Activated CD8-positive, alpha-beta memory T cell treated with anti-CD3 and anti-CD28 coated beads, Interleukin-2, amount 50 U/mL, for 24 hours (primary cell): Measurements from ENCODE around the gene VPS37C.
A peak's percentile ranks its signal among the peaks of the same experiment; 100 is the strongest.

ENCODE experiments used
- DNase-seq: peaks from one replicate; pipeline ENCODE4 v3.0.0-alpha.2; 2020; ENCODE audit errors: extremely low read depth

VPS37C gene

DNA sequence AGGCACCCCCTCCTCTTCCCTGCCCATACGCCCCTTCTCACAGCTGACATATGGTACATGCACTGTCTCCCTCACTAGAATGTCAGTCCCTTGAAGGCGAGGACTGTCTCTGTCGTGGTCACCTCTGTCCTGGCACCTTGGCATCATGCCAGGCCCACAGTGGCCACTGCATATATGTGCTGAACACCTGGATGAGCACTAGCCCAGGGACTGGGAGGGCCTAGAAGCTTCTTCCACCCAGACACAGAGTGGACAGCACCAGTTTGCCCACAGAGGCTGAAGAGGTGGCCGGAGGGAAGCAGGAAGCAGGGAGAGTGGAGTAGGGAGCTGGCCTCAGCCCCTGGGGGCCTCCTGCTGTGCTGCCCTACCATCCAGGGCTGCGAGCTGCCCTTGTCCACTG, 28.6 kb downstream of the VPS37C start:
- DNase-seq = no peak

DNA sequence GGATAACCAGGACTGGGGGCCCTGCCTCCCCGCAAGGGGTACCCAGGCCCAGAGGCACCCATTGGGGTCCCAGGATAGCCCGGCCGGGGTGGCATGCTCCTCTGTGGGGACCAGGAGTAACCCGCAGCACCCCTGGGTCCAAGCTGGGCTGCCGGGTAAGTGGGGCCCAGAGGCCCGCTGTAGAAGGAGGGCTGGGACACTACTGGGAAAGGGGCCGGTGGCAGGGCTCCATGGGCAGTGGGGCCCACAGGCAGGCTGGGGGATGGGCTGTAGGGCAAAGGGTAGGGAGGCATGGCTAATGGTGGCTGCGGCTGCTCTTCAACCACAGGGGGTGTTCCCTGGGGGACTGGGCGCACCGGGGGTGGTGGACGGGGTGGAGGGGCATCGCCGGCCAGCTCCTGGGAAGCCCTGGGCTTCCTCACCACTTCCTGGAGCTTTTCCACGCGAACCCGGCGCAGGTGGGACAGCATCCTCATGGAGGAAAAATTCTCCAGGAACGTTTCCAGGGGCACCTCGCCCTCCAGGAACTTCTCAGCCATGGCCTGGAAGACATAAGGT, 29.1 kb downstream of the VPS37C start:
- no peak for DNase-seq

DNA sequence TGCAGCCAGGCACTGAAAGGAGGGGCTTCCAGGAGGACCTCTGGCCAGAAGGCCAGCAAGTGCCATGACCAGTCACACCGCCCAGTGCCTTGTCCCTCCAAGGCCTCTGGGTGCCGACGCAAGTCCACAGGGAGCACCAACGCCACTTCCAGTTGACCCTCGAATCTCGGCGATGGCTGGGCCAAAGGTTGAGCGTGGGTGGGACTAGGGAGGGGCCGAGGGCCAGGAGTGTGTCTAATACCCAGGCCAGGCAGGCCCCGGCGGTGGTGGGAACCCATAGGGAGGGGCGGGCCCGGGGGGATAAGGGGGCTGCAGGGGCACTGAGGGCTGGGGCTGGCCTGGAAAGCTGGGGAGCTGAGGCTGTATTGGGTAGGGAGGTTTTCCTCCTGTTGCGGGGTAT, 29.6 kb downstream of the VPS37C start:
- DNase-seq = no peak

DNA sequence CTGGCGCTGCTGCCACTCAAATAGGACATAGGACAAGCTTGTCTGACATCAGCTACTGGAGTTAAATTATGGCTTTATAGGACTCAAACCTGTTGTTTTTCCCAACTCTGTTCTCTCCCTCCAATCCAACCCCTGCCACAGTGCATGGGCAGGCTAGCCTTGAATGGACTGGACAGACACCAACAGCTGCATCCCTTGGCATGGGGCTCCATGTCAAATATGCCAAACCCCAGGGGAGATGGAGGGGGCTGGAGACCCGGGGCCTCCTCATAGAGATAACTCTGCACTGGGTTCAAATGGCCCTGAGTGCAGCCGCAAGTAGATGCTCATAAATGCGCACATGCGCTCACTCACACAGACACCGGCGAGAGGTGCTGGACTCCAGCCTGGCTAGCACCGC, 30.0 kb downstream of the VPS37C start:
- DNase-seq = no peak

DNA sequence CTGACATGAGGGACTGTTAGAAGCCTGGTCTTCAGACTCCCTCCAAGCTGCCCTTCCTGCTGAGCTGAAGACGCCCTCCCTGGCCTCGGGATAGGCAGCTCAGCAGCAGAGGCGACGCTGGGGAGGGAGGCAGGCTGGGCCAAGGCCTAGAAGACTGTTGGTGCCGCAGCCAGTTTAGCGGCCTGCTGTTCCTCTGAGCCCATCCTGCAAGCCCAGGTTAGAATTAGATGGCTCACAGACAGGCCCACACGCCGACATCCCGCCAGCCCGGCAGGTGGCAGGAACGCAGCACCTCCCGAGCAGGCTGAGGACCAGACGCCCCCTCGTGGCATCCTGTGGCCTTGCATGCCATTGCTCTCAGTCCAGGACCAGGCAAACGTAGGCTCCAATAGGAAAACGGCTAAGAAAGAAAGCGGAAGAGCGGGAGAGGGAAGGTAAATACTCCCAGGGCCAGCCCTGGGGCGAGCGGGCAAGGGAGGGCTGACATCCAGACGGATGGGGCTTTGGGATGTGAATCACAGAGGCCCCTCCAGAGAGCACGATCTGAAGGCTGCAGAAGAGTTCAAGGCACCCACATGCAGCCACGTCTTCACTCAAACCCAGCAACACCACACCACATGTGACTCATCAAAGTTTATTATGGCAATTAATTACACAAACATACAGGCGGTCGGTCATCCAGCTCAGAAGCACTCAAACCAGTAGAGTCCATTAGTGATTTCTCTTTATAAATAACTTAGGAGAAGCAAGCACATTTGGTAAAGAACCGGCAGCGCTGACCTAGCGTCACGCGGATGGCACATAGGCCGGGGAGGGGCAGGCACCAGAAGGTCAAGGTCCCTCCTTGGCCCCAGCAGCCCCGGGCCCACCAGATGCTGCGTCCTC, 31.3 kb downstream of the VPS37C start:
- peak; percentile 76 for DNase-seq

DNA sequence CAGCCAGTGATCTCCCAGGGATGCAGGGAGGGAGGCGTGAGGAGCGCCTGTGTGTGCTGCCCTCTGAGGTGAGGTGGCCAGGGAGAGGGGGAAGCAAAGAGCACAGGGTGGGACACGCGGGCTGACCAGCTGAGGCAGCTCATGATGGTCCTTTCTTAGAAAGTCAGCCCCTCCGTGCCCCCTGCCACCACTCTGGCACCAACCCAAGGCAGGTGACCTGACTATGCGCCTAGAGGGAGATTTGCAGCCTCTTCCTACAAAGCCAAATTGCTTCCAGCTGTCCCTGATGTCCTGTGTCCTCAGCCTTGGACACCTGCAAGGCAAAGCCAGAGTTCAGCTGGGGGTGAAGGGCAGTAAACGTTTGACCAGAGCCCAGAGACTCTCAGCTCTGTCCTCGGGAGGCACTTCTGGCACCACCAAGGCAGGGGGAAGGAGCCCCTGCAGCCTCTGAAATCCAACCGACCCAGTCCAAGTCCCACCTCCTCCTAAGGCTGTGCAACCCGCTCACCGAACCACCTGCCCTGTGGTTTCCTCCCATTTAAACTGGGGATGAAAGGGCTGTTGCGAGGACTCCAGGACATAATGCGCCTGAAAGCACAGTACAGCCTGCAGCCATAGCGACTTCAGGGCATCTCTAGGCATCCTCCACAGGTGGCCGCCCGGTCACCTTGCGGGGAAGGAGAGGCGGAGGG, 32.1 kb downstream of the VPS37C start:
- no peak for DNase-seq

DNA sequence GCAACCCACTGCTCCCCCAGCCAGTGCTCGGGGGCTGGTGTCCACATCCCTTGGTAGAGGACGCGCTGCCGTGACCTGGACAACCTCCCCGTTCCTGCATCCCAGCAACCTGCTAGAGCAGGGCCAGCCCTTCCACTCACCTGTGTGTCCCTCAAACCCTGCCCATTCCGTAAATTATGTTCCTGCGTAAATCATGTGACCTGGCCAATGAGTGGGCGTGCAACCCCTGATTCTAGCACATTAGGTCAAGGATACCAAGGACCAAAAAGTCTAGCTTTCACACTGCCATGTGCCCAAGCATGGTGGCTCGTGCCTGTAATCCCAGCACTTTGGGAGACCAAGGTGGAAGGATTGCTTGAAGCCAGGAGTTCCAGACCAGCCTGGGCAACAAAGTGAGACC, 33.2 kb downstream of the VPS37C start:
- DNase-seq = no peak

DNA sequence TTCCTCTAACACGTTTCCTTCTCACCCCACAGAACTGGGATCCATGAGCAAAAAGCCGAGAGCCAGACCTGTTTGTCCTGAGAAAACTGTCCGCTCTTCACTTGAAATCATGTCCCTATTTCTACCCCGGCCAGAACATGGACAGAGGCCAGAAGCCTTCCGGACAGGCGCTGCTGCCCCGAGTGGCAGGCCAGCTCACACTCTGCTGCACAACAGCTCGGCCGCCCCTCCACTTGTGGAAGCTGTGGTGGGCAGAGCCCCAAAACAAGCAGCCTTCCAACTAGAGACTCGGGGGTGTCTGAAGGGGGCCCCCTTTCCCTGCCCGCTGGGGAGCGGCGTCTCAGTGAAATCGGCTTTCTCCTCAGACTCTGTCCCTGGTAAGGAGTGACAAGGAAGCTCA, 35.0 kb downstream of the VPS37C start:
- no peak for DNase-seq

DNA sequence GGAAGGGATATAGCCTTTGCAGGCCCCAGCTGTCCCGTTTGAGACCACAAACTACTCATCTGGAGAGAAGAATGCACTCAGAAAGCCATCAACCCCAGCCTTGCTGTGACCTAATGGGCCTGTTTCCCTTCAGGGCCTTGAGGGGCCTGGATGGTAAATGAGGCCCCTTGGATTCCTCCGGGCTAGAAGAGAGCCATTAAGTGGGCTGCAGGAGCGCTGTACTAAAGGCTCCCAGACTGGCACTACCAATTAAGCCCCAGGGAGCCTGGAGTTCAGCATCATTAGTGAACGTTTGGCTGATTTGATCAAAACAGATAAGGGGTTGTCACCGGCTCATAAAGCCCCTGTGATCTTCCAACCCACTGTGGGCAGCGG, 35.9 kb downstream of the VPS37C start:
- DNase-seq = no peak

DNA sequence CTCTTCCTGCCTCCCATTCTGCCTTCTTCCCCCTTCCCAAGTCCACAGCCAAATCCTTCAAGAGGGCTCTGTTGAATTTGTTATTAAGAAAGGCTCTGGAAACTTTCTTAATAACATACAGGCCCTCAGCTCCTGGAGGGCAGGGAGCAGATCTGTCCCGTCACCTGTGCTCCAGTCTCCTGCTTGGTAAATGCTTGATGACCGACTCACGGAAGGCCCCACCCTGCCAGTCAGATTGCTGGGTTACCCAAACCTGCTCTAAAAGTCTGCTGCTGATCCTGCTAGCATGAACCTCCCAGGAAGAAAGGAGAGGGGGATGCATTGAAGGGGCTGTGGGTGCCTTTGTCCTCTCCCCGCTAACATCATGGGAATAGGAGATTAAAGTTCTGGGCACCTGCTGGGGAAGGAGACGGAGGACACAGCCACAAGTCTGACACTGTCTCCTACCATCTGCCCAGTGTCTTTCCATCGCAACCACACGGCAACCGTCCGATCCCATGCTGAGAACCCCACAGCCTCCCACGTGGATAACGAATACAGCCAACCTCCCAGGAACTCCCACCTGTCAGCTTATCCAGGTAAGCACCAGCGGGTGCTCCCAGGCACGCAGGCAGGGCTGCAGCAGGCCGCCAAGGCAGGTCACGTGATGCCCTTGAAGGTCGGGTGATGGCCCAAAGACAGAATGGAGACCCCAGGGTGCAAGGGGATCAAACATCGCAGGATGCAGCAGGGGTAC, 36.5 kb downstream of the VPS37C start:
- DNase-seq = no peak

DNA sequence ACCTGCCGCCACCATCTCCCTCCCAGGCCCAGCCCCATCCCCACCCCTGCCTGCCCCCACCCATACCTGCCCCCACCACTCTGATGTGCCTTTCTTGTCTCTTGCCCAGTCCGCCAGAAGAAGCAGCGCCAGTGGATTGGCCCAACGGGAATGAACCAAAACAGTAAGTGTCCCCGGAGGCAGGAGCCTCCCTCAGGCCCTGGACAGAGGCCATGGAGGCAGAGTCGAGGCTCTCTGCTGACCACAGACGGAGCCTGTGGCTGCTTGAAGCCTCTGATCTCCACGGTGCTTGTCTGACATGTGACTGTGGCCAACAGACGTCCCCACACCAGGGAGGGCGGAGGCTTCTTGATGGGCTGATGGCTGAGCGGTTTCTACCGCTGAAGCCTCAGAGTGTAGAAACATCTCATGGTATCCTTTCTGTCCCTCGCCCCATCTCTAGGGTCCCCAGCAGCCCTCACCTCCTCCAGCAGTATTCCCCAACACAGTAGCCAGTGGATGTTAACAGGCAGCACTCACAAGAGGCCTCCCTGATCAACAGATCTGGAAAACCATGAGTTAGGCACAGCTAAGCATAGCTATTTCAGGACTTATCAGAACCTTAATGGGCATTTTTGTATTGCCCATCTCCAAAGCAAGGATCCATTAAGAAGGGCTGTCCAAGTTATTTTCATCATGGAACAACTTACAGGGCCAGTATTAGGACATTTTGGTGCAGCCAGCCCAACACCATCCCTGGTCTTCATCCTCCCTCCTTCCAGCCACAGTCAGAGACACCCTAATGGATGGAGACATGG, 37.3 kb downstream of the VPS37C start:
- DNase-seq = no peak

DNA sequence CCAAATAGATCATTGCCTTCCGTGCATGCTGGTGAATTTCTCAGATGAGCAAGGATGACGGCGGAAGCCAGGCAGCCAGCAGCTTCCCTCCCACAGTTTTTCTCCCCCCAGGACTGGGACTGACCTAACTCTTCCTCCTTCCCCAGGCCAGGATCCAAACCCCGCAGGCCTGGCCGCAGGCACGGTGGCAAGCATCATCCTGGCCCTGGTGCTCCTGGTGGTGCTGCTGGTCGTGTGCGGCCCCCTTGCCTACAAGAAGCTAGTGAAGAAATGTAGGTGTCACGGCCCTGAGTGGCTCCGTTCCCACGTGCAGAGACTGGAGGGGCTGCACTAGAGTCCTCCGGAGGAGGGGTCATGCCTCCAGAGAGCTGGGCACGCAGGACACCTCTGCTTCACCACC, 38.5 kb downstream of the VPS37C start:
- DNase-seq = no peak

DNA sequence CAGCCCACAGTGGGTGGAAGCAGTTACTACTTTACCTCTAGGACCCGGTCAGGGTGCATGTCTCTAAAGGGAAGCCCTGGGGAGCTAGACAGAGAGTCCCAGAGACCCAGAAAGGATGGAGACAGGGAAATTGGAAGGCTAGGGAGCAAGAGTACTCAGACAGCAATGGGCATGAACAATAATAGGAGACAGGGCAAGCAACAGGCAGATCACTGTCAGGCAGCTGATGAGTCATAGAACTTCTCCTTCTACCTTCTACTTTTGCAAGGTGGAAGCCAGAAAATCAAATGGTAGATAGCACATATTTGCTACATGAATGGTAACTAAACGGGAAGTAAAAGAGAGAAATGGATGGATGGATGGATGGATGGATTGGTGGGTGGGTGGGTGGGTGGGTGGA, 39.3 kb downstream of the VPS37C start:
- DNase-seq = no peak

DNA sequence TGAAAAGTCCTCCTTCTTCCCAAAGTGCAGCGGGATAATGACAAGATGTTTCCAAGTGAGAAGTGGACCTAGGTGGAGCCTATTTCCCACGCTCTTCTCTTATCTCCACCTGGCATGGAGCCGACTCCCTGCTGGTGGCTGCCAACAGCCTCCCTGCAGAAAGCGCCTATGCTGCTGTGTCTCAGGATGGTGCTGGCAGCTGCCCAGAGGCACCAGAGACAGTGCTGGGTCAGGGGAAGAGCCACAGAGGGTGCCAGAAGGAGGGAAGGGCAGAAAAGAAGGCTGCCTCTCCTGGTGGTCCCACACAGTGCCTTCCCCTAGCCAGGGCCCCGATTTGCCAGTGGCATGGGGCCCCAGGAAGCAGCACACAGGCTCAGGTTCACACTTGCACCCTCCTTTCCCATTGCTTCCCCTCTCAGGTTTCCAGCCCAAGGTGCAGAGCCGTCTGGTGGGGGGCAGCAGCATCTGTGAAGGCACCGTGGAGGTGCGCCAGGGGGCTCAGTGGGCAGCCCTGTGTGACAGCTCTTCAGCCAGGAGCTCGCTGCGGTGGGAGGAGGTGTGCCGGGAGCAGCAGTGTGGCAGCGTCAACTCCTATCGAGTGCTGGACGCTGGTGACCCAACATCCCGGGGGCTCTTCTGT, 39.9 kb downstream of the VPS37C start:
- DNase-seq = no peak

DNA sequence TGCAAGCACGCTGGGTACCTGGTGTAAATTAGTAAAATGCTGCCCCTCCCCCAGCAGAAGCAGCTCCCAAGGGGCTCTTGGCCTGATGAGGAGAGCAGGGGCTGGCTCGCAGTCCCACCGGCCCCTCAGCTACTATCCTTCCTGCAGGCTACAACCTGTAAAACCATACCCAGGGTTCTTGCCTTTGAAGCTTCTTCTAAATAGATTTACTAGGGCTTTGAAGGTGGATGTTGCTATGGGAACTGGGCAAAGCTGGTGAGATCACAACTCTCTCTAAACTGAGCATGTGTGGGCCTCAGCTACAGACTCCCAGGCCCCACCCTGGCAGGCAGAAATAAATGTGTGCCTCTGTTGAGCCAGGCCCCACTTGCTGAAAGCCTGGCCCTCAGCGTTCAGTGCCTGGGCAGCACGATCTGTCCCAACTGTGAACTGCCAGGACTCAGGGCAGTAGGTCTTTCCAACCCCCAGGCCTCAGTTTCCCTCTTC, 40.5 kb downstream of the VPS37C start:
- no peak for DNase-seq

DNA sequence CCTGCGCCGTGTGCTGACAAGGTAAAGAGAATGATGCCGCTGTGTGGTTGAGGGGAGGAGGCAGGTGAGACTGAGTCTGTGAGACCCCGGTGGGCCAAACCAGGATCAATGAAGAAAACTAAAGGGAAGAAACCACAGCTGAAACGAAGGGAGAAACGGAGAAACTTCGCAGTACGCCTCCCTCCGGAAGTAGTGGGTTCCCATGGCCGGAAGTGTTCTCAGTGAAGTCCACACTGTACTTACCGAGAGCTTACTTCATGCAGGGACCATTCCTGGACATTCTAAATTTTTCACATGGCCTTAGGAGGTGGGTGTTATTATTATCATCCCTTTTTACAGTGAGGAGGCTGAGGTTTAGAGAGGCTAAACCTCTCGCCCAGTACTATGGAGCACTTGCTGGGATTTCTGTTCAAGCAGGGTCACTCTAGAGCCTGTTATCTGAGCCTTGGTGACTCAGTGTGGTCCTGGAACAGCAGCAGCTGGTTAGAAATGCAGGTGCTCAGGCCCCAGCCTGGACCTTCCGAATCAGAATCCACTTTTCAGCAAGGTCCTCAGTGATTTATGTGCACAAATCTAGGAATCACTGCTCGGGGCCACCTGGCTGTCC, 41.0 kb downstream of the VPS37C start:
- DNase-seq = no peak

DNA sequence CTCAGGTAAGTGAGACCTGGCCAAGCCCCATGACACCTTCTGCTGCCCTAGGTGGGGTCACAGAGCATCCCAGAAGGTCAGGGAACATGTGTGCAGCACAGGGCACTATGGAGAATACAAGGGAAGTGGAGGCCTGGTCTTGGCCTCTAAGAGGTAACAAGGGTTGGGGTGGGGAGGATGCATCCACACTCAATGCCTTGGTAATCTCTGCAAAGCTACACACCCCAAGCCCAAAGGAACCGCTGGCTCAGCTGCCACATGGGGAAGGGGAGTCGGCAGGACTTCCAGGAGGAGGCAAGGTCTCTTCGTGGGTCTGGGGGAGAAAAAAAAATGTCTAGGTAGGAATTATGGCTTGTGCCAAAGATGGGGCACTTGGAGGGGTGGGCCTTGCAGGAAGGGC, 41.7 kb downstream of the VPS37C start:
- no peak for DNase-seq

DNA sequence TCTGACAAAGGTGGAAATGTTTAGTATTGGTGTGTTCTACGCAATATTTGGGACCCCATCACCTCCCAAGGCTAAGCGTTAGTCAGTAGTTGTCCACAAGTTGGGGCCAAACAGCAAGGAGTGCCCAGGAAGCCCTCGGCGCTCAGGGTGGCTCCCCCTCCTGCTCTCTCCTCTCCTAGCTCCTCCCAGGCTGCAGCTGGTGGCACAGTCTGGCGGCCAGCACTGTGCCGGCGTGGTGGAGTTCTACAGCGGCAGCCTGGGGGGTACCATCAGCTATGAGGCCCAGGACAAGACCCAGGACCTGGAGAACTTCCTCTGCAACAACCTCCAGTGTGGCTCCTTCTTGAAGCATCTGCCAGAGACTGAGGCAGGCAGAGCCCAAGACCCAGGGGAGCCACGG, 42.2 kb downstream of the VPS37C start:
- no peak for DNase-seq

DNA sequence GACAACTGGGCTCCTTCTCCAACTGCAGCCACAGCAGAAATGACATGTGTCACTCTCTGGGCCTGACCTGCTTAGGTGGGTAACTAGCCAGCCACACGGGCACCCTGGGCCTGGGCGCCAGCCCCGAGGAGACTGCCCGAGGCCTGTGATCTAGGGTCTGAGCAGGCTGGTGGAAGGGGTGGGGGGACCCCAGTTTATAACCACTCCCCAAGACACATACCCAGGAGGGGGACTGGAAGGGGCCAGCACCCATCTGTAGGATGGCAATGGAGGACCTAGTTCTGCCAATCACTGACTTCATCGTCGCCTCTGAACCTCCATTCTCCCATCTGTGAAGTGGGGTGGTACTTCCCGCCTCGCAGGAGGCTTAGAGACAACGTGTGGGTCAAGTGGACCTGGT, 42.8 kb downstream of the VPS37C start:
- no peak for DNase-seq

DNA sequence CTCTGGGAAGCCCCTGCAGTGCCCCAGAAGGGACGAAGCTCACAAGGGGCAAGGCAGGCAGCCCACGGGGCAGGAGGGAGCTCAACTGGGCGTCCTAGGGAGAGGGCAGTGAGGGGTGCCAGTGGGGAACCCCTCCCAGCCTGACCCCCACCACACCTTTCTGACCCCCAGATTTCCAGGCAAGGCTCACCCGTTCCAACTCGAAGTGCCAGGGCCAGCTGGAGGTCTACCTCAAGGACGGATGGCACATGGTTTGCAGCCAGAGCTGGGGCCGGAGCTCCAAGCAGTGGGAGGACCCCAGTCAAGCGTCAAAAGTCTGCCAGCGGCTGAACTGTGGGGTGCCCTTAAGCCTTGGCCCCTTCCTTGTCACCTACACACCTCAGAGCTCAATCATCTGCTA, 43.2 kb downstream of the VPS37C start:
- DNase-seq = no peak

DNA sequence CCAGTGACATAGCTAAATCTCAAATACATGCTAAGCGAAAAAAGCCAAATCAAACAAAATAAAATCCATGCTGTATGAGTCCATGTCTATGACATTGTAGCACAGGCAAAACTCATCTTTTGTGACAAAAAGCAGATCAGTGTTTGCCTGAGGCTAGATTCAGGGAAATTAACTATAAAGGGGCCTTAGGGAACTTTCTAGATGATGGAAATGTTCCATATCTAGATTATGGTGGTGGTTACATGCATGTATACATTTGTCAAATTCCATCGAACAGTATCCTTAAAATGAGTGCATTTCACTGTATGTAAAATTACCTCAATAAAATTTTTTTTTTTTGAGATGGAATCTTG, 44.1 kb downstream of the VPS37C start:
- no peak for DNase-seq
